Activated CD4-positive, alpha-beta T cell treated with anti-CD3 and anti-CD28 coated beads, Interleukin-2, amount 50 U/mL, for 24 hours (primary cell): ENCODE data around the gene TEF.
"Not testable (repeated sequence)": the region's sequence is repeated elsewhere in the genome, so short reads cannot be mapped to it uniquely, and the experiment has no call there.

Experiments
- DNase-seq, 2 donors: peaks; one replicate each; pipeline ENCODE4 v3.0.0-alpha.2; 2020; ENCODE audit warnings: low read depth in 1 of 2, low spot score in 1 of 2

Gene TEF

GRCh38 chr22:41380993-41381328 is 781 bp upstream of the TEF start:
- no peak for DNase-seq

DNA sequence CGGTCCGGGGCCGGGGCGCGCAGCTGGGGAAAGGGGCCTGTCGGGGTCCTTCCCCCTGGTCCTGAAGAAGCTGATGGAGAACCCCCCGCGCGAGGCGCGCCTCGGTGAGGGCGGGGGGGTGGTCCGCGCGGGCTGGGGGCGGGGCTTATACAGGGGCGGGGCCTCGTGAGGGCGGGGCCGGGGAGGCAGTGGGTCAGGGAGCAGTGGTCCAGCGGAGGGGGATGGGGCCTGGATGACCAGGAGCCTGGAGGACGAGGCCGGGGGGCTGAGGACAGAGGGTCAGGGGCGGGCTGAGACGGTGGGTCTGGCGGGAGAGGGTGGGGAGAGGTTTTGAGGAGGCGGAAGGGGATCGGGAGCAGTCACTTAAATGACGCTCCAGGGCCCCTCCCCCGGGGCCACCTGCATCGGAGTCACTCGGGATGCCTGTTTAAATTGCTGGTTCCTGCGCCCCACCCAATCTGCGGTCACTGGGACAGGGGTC is 396 bp downstream of the TEF start:
- peak; percentile 21 to 48 for DNase-seq

DNA sequence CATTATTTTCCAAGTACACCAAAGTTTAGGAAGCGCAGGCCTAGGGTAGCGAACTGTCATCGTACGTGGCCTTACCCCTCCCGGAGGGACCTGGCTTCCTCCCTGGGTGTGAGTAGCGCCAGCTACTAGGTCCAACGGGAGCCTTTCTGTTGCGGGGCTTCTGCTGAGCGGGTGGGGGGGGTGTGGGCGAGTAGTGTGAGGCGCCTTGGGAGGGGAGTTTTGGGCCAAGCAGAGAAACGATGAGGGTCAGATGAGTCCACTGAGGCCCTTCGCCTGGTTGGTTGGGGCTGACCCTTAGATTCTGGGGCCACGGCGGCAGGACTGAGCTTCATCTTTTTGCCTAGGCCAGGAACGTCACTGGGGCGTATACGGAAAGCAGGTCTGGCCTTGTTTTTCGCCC is 868 bp downstream of the TEF start:
- no peak for DNase-seq

DNA sequence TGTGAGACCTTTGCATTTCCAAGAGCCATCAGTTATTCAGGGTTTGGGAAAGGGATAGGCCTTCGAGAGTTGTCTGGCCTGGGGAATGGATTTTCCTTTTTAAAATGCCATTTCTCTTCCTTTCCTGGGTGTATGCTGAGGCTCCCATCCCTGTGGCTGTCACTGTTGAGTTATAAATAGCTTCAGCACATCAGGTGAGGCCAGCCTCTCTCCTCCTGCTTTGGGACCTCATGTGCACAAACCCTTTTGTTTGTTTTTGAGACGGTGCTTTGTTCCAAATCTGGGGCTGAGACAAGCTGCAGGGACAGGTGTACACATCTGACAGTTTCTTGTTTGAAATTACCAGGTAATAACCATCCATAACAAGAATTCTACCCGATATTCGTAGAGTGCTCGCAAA is 1.3 kb downstream of the TEF start:
- no peak for DNase-seq

DNA sequence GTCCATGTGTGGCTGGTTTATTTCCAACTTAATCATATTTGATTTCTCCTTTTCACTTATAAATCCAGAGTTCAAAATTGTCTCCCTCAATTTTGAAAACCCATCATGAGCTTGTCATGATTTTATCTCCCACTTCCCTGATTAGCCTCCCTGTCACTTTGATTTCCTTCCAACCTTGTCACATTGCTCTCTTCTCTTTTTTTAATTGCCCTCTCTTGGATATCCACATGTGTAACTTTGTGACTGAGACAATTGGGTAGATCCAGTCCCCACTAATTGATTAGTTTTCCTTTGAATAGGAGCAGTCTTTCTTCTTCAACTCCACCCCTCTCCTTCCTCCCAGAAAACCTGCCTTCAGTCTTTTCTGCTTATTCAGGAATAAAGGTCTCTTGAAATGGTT is 2.4 kb downstream of the TEF start:
- DNase-seq, result no peak

DNA sequence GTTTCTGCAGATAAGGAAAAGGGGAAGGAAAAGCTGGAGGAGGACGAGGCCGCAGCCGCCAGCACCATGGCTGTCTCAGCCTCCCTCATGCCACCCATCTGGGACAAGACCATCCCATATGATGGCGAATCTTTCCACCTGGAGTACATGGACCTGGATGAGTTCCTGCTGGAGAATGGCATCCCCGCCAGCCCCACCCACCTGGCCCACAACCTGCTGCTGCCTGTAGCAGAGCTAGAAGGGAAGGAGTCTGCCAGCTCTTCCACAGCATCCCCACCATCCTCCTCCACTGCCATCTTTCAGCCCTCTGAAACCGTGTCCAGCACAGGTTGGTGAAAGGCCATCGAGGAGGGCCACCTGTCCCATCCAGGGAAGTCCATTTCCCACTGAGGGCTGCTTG is 5.6 kb downstream of the TEF start:
- no peak for DNase-seq

GRCh38 chr22:41394012-41394356 is 12.2 kb downstream of the TEF start:
- DNase-seq, result no peak

DNA sequence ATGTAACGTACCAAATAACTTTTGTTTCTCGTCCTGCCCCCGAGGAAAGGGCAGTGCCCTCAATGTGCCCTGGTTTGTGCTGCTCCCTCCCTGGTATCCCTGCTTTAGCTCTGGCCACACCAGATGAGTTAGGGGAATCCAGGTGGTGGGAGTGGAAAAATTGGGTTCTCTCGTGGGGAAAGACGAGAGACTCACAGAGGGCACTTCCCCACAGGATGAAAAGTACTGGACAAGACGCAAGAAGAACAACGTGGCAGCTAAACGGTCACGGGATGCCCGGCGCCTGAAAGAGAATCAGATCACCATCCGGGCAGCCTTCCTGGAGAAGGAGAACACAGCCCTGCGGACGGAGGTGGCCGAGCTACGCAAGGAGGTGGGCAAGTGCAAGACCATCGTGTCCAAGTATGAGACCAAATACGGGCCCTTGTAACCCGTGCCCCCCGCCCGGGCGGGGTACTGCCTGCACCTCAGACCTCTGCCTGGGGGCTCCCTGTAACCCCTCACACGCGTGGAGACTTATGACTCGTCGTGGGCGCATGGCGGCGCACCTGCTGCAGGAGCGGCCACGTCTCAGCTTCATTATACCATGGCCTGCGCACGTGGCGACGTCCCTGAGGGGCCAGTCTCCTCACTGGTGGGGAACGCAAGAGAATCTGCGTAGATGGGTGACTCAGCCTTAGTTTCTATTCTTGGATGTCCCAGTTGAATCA is 13.9 kb downstream of the TEF start:
- no peak for DNase-seq

GRCh38 chr22:41397143-41397811 is 15.5 kb downstream of the TEF start:
- no peak for DNase-seq

- no peak for DNase-seq
Observed at GRCh38 chr22:41398921-41399320, 17.2 kb downstream of the TEF start.

- no peak for DNase-seq
Observed at GRCh38 chr22:41401781-41402648, 20.3 kb downstream of the TEF start.

DNA sequence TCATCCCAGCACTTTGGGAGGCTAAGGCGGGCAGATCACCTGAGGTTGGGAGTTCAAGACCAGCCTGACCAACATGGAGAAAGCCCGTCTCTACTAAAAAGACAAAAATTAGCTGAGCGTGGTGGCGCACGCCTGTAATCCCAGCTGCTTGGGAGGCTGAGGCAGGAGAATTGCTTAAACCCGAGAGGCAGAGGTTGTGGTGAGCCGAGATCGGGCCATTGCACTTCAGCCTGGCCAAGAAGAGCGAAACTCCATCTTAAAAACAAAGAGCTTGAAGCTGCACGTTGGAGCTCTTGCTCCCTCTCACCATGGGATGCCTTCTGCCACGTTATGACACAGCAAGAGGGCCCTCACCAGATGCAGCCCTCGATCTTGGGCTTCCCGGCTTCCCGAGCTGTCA is 21.1 kb downstream of the TEF start:
- DNase-seq, result not testable (repeated sequence)

DNA sequence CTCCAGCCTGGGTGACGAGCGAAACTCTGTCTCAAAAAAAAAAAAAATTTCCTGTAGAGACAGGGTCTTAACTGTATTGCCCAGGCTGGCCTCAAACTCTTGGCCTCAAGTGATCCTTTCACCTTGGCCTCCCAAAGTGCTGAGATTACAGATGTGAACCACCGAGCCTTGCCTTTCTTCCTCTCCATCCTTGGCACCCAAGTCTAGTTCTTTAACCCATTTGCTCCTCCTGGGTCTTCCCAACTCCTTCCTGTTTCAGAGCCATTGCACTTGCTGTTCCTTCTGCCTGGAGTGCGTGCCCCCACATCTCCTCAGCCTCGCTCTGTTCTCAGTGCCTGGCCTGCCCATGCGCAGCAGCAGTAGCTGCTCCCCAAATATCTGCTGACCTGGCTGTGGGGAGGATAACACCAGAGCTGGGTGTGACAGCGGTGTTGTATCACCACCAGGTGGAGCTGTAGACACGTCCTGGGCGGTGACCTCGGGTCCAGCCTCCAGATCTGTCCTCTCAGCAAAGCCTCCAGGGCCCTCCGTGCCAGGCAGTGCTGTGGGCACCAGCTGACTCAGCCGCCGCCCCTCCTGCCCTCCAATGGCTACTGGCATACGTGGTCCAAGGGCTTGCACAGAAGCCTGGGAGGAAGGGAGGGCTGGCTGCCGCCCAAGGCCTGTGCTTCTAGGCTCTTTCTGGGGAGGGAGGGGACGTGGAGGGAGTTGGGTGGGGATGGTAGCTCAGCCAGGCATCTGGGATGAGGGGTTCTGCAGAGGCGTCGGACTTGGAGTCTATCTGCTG is 22.0 kb downstream of the TEF start:
- DNase-seq, result peak; percentile 72 to 87

DNA sequence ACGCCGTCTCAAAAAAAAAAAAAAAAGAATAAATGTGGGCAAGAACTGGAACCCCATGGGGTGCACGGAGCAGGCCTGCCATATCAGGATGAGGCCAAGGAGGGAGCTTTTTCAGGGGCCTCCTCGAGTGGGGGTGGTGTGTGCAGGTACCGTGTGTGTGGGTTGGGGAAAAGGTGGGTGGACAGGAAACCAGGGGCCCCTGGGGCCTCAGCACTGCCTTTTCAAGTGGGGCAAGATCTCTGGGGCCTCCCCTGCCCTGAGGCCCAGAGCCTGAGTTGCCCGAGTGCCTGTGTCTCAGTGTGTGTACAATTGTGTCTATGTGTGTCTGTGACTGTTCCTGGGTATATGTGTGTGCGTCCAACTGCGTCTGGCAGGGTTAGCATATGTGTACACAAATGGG is 23.8 kb downstream of the TEF start:
- DNase-seq, result no peak

GRCh38 chr22:41406410-41406809 is 24.7 kb downstream of the TEF start:
- no peak for DNase-seq

- DNase-seq, result no peak
Observed at GRCh38 chr22:41407433-41407832, 25.7 kb downstream of the TEF start.

- DNase-seq, result no peak
Observed at GRCh38 chr22:41408665-41409064, 26.9 kb downstream of the TEF start.

GRCh38 chr22:41410311-41410751 is 28.6 kb downstream of the TEF start:
- no peak for DNase-seq

GRCh38 chr22:41411021-41411851 is 29.5 kb downstream of the TEF start:
- no peak for DNase-seq

DNA sequence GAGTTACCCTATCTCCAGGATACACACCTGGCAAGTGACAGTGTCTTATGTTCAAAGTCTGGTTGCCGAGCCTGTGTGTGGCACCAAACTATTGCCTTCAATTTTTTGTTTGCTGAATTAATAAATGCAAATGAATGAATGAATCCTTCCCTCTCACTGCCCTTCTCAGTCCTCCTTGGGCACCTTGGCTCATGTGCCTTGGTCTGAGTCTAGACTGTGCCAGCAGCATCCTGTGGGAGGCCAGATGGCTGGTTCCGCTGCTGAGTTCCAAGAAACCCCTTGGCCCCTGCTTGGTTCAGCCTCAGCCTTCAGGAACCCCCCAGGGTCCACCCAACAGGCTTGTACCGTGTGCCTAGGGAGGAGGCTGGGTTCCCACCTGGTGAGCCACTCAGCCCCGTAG is 33.8 kb downstream of the TEF start:
- no peak for DNase-seq
